CMK (cell line): ENCODE results near the gene ARHGAP30.

Experiments used
- DNase-seq: peaks from one replicate; pipeline ENCODE4 v3.0.0-alpha.2; 2010; ENCODE audit warnings: low read depth

ARHGAP30 gene

GRCh38 chr1:161091093-161091492, 21.4 kb upstream of the ARHGAP30 start:
- DNase-seq, result no peak

- DNase-seq, result no peak
Measured at GRCh38 chr1:161090617-161091016, 20.9 kb upstream of the ARHGAP30 start.

- no peak for DNase-seq
Measured at GRCh38 chr1:161089938-161090337, 20.2 kb upstream of the ARHGAP30 start.

GRCh38 chr1:161089251-161089924, 19.7 kb upstream of the ARHGAP30 start, which contains the start of gene NECTIN4:
Gene NECTIN4, minus strand, starts transcription at chr1:161089558. Its CDS starts 262 bp downstream, at chr1:161089296.
- DNase-seq, result no peak

- no peak for DNase-seq
Measured at GRCh38 chr1:161088587-161089110, 19.0 kb upstream of the ARHGAP30 start.

- no peak for DNase-seq
Measured at GRCh38 chr1:161086457-161086856, 16.8 kb upstream of the ARHGAP30 start.

GRCh38 chr1:161085165-161085564, 15.5 kb upstream of the ARHGAP30 start:
- no peak for DNase-seq

GRCh38 chr1:161084597-161084988, 14.9 kb upstream of the ARHGAP30 start:
- DNase-seq, result no peak

GRCh38 chr1:161083748-161084596, 14.3 kb upstream of the ARHGAP30 start:
- no peak for DNase-seq

GRCh38 chr1:161082996-161083747, 13.5 kb upstream of the ARHGAP30 start:
- DNase-seq, result no peak

- no peak for DNase-seq
Measured at GRCh38 chr1:161082483-161082882, 12.8 kb upstream of the ARHGAP30 start.

- no peak for DNase-seq
Measured at GRCh38 chr1:161081519-161081918, 11.8 kb upstream of the ARHGAP30 start.

GRCh38 chr1:161080441-161081405, 11.0 kb upstream of the ARHGAP30 start:
- DNase-seq, result no peak

GRCh38 chr1:161079436-161080110, 9.9 kb upstream of the ARHGAP30 start:
- no peak for DNase-seq

GRCh38 chr1:161077426-161077825, 7.7 kb upstream of the ARHGAP30 start:
- DNase-seq, result no peak

GRCh38 chr1:161076410-161076809, 6.7 kb upstream of the ARHGAP30 start:
- DNase-seq, result no peak

GRCh38 chr1:161074676-161075368, 5.1 kb upstream of the ARHGAP30 start:
- DNase-seq, result no peak

- no peak for DNase-seq
Measured at GRCh38 chr1:161073474-161074121, 3.9 kb upstream of the ARHGAP30 start.

- DNase-seq, result no peak
Measured at GRCh38 chr1:161072751-161073449, 3.2 kb upstream of the ARHGAP30 start.
